Thyroid gland (tissue), 4 donors: ENCODE results near the gene CCR7.

Source experiments
- POLR2A ChIP-seq, 2 donors: fragments of 450-650 bp; IDR thresholded peaks; one replicate each; pipeline ENCODE4 v1.6.1; 2017; ENCODE audit warnings: antibody characterized with exemption in 2 of 2, mild to moderate bottlenecking in 2 of 2, moderate library complexity in 1 of 2
- TF ChIP-seq, protein P1 (sequence below), 6 experiments: fragments of 200-600 bp in 3 of 6; fragments of 450-650 bp in 3 of 6; sonication (generic) in 3 of 6; IDR thresholded peaks; one replicate each; pipeline ENCODE4 v1.5.1; 2016 to 2019; ENCODE audit warnings: antibody characterized with exemption in 6 of 6, mild to moderate bottlenecking in 2 of 6, inconsistent platforms in 1 of 6, moderate library complexity in 1 of 6

- TF ChIP-seq, protein P1, sequence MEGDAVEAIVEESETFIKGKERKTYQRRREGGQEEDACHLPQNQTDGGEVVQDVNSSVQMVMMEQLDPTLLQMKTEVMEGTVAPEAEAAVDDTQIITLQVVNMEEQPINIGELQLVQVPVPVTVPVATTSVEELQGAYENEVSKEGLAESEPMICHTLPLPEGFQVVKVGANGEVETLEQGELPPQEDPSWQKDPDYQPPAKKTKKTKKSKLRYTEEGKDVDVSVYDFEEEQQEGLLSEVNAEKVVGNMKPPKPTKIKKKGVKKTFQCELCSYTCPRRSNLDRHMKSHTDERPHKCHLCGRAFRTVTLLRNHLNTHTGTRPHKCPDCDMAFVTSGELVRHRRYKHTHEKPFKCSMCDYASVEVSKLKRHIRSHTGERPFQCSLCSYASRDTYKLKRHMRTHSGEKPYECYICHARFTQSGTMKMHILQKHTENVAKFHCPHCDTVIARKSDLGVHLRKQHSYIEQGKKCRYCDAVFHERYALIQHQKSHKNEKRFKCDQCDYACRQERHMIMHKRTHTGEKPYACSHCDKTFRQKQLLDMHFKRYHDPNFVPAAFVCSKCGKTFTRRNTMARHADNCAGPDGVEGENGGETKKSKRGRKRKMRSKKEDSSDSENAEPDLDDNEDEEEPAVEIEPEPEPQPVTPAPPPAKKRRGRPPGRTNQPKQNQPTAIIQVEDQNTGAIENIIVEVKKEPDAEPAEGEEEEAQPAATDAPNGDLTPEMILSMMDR (IDR thresholded peaks at IDR 0.05), result no peak
- TF ChIP-seq POLR2A (IDR thresholded peaks at IDR 0.05), result no peak
These were observed 31.4 kb downstream of the CCR7 start for GRCh38 chr17:40533896-40534295.
